Measurements from ENCODE around the gene GINS2. TPM values are rescaled to one million over a fixed set of nuclear protein-coding genes. Genes with fewer than 3 reads are reported as not detected.

Gene GINS2
- total and polyA plus RNA-seq, 2 of the 4 experiments (the other 2 are of a cell fraction): 12.0 to 13.4 TPM

GRCh38 chr16:85642762-85643358 is 45.9 kb downstream of the GINS2 start:
- ATAC-seq (ENCODE audit: low read depth) (no peak), DNase-seq (no peak)
- H2BK5ac ChIP-seq (ENCODE audit: low read depth, low read length, poor library complexity, severe bottlenecking): no peak overlapping the region
- no peak overlapping the region for H3K14ac ChIP-seq (replicated peaks; ENCODE audit: low read depth, low read length)
- H3K23ac ChIP-seq (ENCODE audit: low read depth, low read length): no peak overlapping the region
- no peak overlapping the region for H2AK5ac ChIP-seq (ENCODE audit: low read depth, low read length)
- POLR2A ChIA-PET (ENCODE audit: unreplicated experiment): no interaction called here
- H2BK120ac ChIP-seq (ENCODE audit: low read depth, low read length): no peak overlapping the region
- 86% methylated on average over 13 of the region's 32 CpGs; no CpG with 5 or more reads in 1 of the 2 experiments for WGBS, 2 experiments (ENCODE audit: extremely low coverage in 2 of 2, insufficient read length in 1 of 2)
- no peak overlapping the region for H3K4me2 ChIP-seq (ENCODE audit: low read depth, low read length)
- BruUV-seq (replicated peaks): no TSS peak
- no peak overlapping the region for H2BK20ac ChIP-seq (ENCODE audit: low read depth, low read length)
- no peak overlapping the region for H2AFZ ChIP-seq (replicated peaks; ENCODE audit: low read length, poor library complexity)
- no peak overlapping the region for H4K8ac ChIP-seq (ENCODE audit: low read depth in 2 of 2, low read length in 2 of 2)
- no peak overlapping the region for H2AK9ac ChIP-seq (replicated peaks; ENCODE audit: low read depth, low read length, poor library complexity)
- peaks cover 83% of the 10 kb centered on the region for H4K20me1 ChIP-seq (ENCODE audit: insufficient read depth, low read length)
- TF ChIP-seq BHLHE40 (IDR thresholded peaks at IDR 0.05; ENCODE audit: low read depth, low read length): no peak
- TF ChIP-seq RFX5 (IDR thresholded peaks at IDR 0.05; ENCODE audit: low read depth, low read length): no peak
- TF ChIP-seq, protein P1, sequence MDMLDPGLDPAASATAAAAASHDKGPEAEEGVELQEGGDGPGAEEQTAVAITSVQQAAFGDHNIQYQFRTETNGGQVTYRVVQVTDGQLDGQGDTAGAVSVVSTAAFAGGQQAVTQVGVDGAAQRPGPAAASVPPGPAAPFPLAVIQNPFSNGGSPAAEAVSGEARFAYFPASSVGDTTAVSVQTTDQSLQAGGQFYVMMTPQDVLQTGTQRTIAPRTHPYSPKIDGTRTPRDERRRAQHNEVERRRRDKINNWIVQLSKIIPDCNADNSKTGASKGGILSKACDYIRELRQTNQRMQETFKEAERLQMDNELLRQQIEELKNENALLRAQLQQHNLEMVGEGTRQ (IDR thresholded peaks at IDR 0.05; ENCODE audit: low read depth, low read length): no peak
- no peak for TF ChIP-seq FOS (IDR thresholded peaks at IDR 0.05; ENCODE audit: low read depth, low read length)
- no peak for TF ChIP-seq ELK1 (IDR thresholded peaks at IDR 0.05; ENCODE audit: borderline replicate concordance, low read depth, low read length)
- no peak for TF ChIP-seq MXI1 (IDR thresholded peaks at IDR 0.05; ENCODE audit: borderline replicate concordance, low read depth, low read length)
- TF ChIP-seq POLR2A (IDR thresholded peaks at IDR 0.05; ENCODE audit: low read depth, low read length): no peak
- TF ChIP-seq CTCF (conservative IDR thresholded peaks at IDR 0.05; ENCODE audit: low read depth, low read length): no peak
- no peak for TF ChIP-seq RAD21 (IDR thresholded peaks at IDR 0.05; ENCODE audit: low read length)
- no peak for TF ChIP-seq SMC3 (IDR thresholded peaks at IDR 0.05; ENCODE audit: low read depth, low read length)
- in situ Hi-C loops (cut with MboI; ENCODE audit: low sequenced_read_pairs): no loop called here
- no peak overlapping the region for H4K91ac ChIP-seq (ENCODE audit: insufficient read depth, low read depth, low read length)
- peaks cover 3% of the 10 kb centered on the region; the same call in 1 of the 2 replicates for H3K9me1 ChIP-seq (ENCODE audit: insufficient read depth, low read length)
- no peaks in the 10 kb centered on the region for H3K27me3 ChIP-seq (ENCODE audit: control insufficient read depth, insufficient read depth, low read length)
- CTCF ChIA-PET: no interaction called here
- H3K4ac ChIP-seq (ENCODE audit: low read depth, low read length): no peak overlapping the region
- H3K56ac ChIP-seq (ENCODE audit: extremely low read depth, insufficient read depth, low read length): no peak overlapping the region
- no peaks in the 10 kb centered on the region for H3K9me3 ChIP-seq (ENCODE audit: control insufficient read depth, insufficient read depth, low read length)
- H3K36me3 ChIP-seq (ENCODE audit: control insufficient read depth, insufficient read depth, low read length): peaks cover 6% of the 10 kb centered on the region
- H4K5ac ChIP-seq (ENCODE audit: low read depth, low read length): no peak overlapping the region
- H3K9ac ChIP-seq (ENCODE audit: low read depth, low read length): no peak overlapping the region
- no peak overlapping the region for H3K27ac ChIP-seq (ENCODE audit: insufficient read depth, low read length)
- no peak overlapping the region for H3K4me3 ChIP-seq (ENCODE audit: insufficient read depth, low read depth, low read length)
- intact Hi-C loops (cut with micrococcal nuclease): no loop called here
- H2BK15ac ChIP-seq (ENCODE audit: low read depth, low read length): no peak overlapping the region
- H3K4me1 ChIP-seq (ENCODE audit: control insufficient read depth, insufficient read depth, low read length): peaks cover 2% of the 10 kb centered on the region; the same call in 1 of the 2 replicates
- no peak overlapping the region for H3K18ac ChIP-seq (ENCODE audit: low read depth, low read length)
- dilution Hi-C loops (cut with HindIII; ENCODE audit: low sequenced_read_pairs, unreplicated experiment): no loop called here
- H3K79me1 ChIP-seq (ENCODE audit: low read depth in 1 of 2, low read length in 2 of 2): peaks cover 8 to 46% of the 10 kb centered on the region in 2 experiments; a peak in 3 of 4 replicates
